Nephron progenitor cell (in vitro differentiated cells): Measurements from ENCODE around the gene TUB.

Source experiments
- DNase-seq: peaks from one replicate; pipeline ENCODE4 v3.0.0; 2021
- H3K27ac Mint-ChIP-seq: 2 replicates; pipeline ENCODE4 v1.8.0; 2021; ENCODE audit warnings: mild to moderate bottlenecking, moderate library complexity, mixed read lengths
- H3K27me3 Mint-ChIP-seq: 2 replicates; pipeline ENCODE4 v1.8.0; 2021; ENCODE audit warnings: mild to moderate bottlenecking, low read depth, mixed read lengths; ENCODE audit not compliant: poor library complexity
- H3K36me3 Mint-ChIP-seq: 2 replicates; pipeline ENCODE4 v1.8.0; 2021; ENCODE audit warnings: low read depth, mixed read lengths
- H3K4me1 Mint-ChIP-seq: 2 replicates; pipeline ENCODE4 v1.8.0; 2021; ENCODE audit warnings: mixed read lengths
- H3K4me3 Mint-ChIP-seq: 2 replicates; pipeline ENCODE4 v1.8.0; 2021; ENCODE audit warnings: mild to moderate bottlenecking, moderate library complexity, mixed read lengths
- H3K9me3 Mint-ChIP-seq: 2 replicates; pipeline ENCODE4 v1.8.0; 2021; ENCODE audit warnings: mild to moderate bottlenecking, moderate library complexity, mixed read lengths
- TF ChIP-seq, protein P1 (sequence below): fragments of 200-600 bp; sonication (generic); IDR thresholded peaks from 2 replicates; pipeline ENCODE4 v1.5.0; 2021; ENCODE audit warnings: antibody characterized with exemption

The TUB gene

DNA sequence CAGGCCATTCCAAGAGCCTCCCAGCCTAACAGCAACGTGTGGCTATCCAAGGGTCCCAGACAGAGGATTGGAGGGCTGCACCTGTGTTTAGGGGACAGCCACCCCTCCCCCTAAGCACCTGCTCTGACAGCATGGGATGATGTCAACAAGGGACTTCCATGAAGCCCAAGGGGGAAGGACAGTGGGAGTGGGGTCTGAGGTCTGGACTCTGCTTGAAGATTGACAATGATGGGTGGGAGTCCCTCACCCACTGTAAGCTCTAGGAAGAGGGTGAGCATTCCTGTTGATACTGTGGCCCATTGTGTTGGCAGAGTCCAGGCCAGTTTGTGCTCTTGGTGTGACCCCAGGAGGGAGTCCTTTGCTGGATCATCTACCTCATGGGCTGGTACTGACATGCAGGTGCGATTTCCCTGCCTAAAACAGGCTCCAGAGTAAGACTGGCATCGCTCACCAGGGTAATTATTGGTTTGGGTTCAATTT lies 46.9 kb upstream of the TUB start:
- no peaks in the 10 kb centered on the region for H3K9me3 Mint-ChIP-seq
- TF ChIP-seq, protein P1, sequence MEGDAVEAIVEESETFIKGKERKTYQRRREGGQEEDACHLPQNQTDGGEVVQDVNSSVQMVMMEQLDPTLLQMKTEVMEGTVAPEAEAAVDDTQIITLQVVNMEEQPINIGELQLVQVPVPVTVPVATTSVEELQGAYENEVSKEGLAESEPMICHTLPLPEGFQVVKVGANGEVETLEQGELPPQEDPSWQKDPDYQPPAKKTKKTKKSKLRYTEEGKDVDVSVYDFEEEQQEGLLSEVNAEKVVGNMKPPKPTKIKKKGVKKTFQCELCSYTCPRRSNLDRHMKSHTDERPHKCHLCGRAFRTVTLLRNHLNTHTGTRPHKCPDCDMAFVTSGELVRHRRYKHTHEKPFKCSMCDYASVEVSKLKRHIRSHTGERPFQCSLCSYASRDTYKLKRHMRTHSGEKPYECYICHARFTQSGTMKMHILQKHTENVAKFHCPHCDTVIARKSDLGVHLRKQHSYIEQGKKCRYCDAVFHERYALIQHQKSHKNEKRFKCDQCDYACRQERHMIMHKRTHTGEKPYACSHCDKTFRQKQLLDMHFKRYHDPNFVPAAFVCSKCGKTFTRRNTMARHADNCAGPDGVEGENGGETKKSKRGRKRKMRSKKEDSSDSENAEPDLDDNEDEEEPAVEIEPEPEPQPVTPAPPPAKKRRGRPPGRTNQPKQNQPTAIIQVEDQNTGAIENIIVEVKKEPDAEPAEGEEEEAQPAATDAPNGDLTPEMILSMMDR = no peak

GRCh38 chr11:8034604-8035190 lies 46.3 kb upstream of the TUB start:
- H3K27me3 Mint-ChIP-seq = peaks cover 50% of the 10 kb centered on the region
- no peak overlapping the region for H3K4me3 Mint-ChIP-seq
- no peaks in the 10 kb centered on the region for H3K36me3 Mint-ChIP-seq
- peaks cover 35% of the 10 kb centered on the region for H3K4me1 Mint-ChIP-seq
- DNase-seq = no peak
- H3K27ac Mint-ChIP-seq = no peak overlapping the region
- no peaks in the 10 kb centered on the region for H3K9me3 Mint-ChIP-seq
- TF ChIP-seq, protein P1 = no peak

More for the DNA sequence above, 46.9 kb upstream of the TUB start:
- Mint-ChIP-seq H3K4me3 (no peak overlapping the region), H3K36me3 (no peaks in the 10 kb centered on the region), H3K27me3 (peaks cover 51% of the 10 kb centered on the region), H3K4me1 (peaks cover 32% of the 10 kb centered on the region), H3K27ac (no peak overlapping the region)
- DNase-seq = no peak

- H3K9me3 Mint-ChIP-seq = no peaks in the 10 kb centered on the region
- no peak for DNase-seq
- no peaks in the 10 kb centered on the region for H3K36me3 Mint-ChIP-seq
- H3K4me1 Mint-ChIP-seq = peaks cover 31% of the 10 kb centered on the region
- no peak overlapping the region for H3K27ac Mint-ChIP-seq
- TF ChIP-seq, protein P1 = no peak
- H3K4me3 Mint-ChIP-seq = no peak overlapping the region
- peaks cover 45% of the 10 kb centered on the region for H3K27me3 Mint-ChIP-seq
Observed at GRCh38 chr11:8035200-8035855, 45.7 kb upstream of the TUB start.

- peaks cover 39% of the 10 kb centered on the region for H3K27me3 Mint-ChIP-seq
- TF ChIP-seq, protein P1 = no peak
Observed at GRCh38 chr11:8036002-8036802, 44.8 kb upstream of the TUB start.

DNA sequence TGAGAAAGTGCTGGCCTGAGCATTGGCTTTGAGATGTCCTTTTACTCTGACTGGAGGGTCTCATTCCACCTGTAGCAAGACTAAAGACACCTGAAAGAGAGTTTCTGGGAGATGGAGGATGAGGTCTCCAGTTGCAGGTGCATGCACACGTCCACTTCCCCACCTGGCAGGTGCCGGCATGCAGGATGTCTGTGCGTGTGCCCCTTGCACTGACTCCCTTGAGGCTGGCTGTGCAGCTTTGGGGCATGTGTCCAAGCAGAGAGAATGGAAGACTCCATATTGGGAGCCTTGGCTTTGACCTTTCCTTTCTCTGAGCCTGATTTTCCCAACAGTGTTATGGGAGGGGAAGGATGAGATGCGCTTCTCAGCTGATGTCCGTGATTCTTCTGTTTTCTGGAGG lies 44.0 kb upstream of the TUB start:
- Mint-ChIP-seq H3K27me3 (peaks cover 45% of the 10 kb centered on the region), H3K9me3 (no peaks in the 10 kb centered on the region), H3K4me3 (no peak overlapping the region), H3K4me1 (peaks cover 22% of the 10 kb centered on the region), H3K27ac (no peak overlapping the region), H3K36me3 (no peaks in the 10 kb centered on the region)
- no peak for DNase-seq
- TF ChIP-seq, protein P1 = no peak

More at GRCh38 chr11:8036002-8036802, 44.8 kb upstream of the TUB start:
- H3K27ac Mint-ChIP-seq = no peak overlapping the region
- no peaks in the 10 kb centered on the region for H3K9me3 Mint-ChIP-seq
- no peak overlapping the region for H3K4me3 Mint-ChIP-seq
- no peak for DNase-seq
- H3K36me3 Mint-ChIP-seq = no peaks in the 10 kb centered on the region
- peaks cover 26% of the 10 kb centered on the region for H3K4me1 Mint-ChIP-seq
